Measurements from ENCODE around the gene BDH1. TPM values are rescaled to one million over a fixed set of nuclear protein-coding genes. Genes with fewer than 3 reads are reported as not detected.

The BDH1 gene
- total RNA-seq, 1 donor from 2014 or later, result not detected

GRCh38 chr3:197503652-197504051, 52.1 kb downstream of the BDH1 start:
- Histone ChIP-seq H3K27me3 (no peaks in the 10 kb centered on the region), H3K4me1 (no peaks in the 10 kb centered on the region), H3K36me3 (no peaks in the 10 kb centered on the region), H3K27ac (no peak overlapping the region), H3K4me3 (no peak overlapping the region), H3K9me3 (no peaks in the 10 kb centered on the region)
- intact Hi-C loops (cut with DNase I), result no loop called here
- TF ChIP-seq, protein P1, sequence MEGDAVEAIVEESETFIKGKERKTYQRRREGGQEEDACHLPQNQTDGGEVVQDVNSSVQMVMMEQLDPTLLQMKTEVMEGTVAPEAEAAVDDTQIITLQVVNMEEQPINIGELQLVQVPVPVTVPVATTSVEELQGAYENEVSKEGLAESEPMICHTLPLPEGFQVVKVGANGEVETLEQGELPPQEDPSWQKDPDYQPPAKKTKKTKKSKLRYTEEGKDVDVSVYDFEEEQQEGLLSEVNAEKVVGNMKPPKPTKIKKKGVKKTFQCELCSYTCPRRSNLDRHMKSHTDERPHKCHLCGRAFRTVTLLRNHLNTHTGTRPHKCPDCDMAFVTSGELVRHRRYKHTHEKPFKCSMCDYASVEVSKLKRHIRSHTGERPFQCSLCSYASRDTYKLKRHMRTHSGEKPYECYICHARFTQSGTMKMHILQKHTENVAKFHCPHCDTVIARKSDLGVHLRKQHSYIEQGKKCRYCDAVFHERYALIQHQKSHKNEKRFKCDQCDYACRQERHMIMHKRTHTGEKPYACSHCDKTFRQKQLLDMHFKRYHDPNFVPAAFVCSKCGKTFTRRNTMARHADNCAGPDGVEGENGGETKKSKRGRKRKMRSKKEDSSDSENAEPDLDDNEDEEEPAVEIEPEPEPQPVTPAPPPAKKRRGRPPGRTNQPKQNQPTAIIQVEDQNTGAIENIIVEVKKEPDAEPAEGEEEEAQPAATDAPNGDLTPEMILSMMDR (IDR thresholded peaks at IDR 0.05), result no peak
- no peak for DNase-seq (ENCODE audit: low spot score in 2 of 2)

GRCh38 chr3:197501879-197502620, 53.7 kb downstream of the BDH1 start:
- TF ChIP-seq, protein P1 (IDR thresholded peaks at IDR 0.05), result peak; percentile 9 to 44 (median 20)
- Histone ChIP-seq H3K36me3 (no peaks in the 10 kb centered on the region), H3K4me3 (no peak overlapping the region), H3K27ac (no peak overlapping the region), H3K27me3 (no peaks in the 10 kb centered on the region), H3K9me3 (no peaks in the 10 kb centered on the region), H3K4me1 (no peaks in the 10 kb centered on the region)
- DNase-seq (ENCODE audit: low spot score in 2 of 2), result no peak
- intact Hi-C loops (cut with DNase I), result no loop called here

DNA sequence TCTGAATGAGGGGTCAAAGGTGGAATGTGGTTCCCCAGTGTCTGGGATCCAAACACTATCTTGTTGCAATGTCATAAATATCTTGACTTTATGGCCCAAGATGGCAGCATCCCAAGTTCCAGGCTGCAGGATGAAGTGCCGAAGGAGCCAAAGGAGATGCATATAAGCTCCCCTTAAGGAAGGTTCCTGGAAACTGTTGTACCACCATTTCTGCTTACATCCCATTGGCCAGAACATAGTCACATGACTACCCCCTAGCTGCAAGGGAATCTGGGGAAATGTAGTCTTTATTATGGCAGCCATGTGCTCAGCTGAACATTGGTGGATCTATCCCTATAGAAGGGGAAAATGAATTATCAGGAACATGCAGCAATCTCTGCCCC, 54.3 kb downstream of the BDH1 start:
- no peaks in the 10 kb centered on the region for H3K9me3 ChIP-seq
- no peak for DNase-seq (ENCODE audit: low spot score in 2 of 2)
- intact Hi-C loops (cut with DNase I), result no loop called here
- no peaks in the 10 kb centered on the region for H3K27me3 ChIP-seq
- no peak overlapping the region for H3K4me3 ChIP-seq
- no peak overlapping the region for H3K27ac ChIP-seq
- H3K36me3 ChIP-seq, result no peaks in the 10 kb centered on the region
- TF ChIP-seq, protein P1 (IDR thresholded peaks at IDR 0.05), result no peak
- H3K4me1 ChIP-seq, result peaks cover 0 to 3% of the 10 kb centered on the region in 2 donors

- no peak for DNase-seq (ENCODE audit: low spot score in 2 of 2)
- no peaks in the 10 kb centered on the region for H3K27me3 ChIP-seq
- no peak overlapping the region for H3K4me3 ChIP-seq
- no peaks in the 10 kb centered on the region for H3K9me3 ChIP-seq
- H3K27ac ChIP-seq, result no peak overlapping the region
- H3K36me3 ChIP-seq, result no peaks in the 10 kb centered on the region
- intact Hi-C loops (cut with DNase I), result no loop called here
- TF ChIP-seq, protein P1 (IDR thresholded peaks at IDR 0.05), result no peak
- peaks cover 3 to 9% of the 10 kb centered on the region in 2 donors for H3K4me1 ChIP-seq
Measured at GRCh38 chr3:197500812-197501211, 55.0 kb downstream of the BDH1 start.

GRCh38 chr3:197499427-197499826, 56.3 kb downstream of the BDH1 start:
- H3K27me3 ChIP-seq, result no peaks in the 10 kb centered on the region
- H3K27ac ChIP-seq, result no peak overlapping the region
- DNase-seq (ENCODE audit: low spot score in 2 of 2), result no peak
- TF ChIP-seq, protein P1 (IDR thresholded peaks at IDR 0.05), result no peak
- no peak overlapping the region for H3K4me3 ChIP-seq
- peaks cover 3 to 16% of the 10 kb centered on the region in 2 donors for H3K4me1 ChIP-seq
- no peaks in the 10 kb centered on the region for H3K9me3 ChIP-seq
- intact Hi-C loops (cut with DNase I), result no loop called here
- H3K36me3 ChIP-seq, result no peaks in the 10 kb centered on the region
